ENCODE measurements around the gene CHD5. TPM values are rescaled to one million over a fixed set of nuclear protein-coding genes. Genes with fewer than 3 reads are reported as not detected.

CHD5 gene
- total RNA-seq, 1 experiment from 2014 or later = 0.39 TPM

- Histone ChIP-seq H3K27me3 (replicated peaks; ENCODE audit: control insufficient read depth, insufficient read depth, low read length) (no peaks in the 10 kb centered on the region), H3K36me3 (ENCODE audit: control insufficient read depth, insufficient read depth, low read length) (no peaks in the 10 kb centered on the region), H3K4me3 (ENCODE audit: low read depth, low read length) (no peak overlapping the region), H3K9me3 (no peaks in the 10 kb centered on the region), H3K4me1 (no peaks in the 10 kb centered on the region)
- TF ChIP-seq CTCF (IDR thresholded peaks at IDR 0.05; ENCODE audit: insufficient read depth in 1 of 2, low read depth in 1 of 2, low read length in 1 of 2, severe bottlenecking in 1 of 2, unreplicated experiment in 1 of 2) = peak; percentile 41 to 52
- Mint-ChIP-seq H3K27me3 (ENCODE audit: insufficient read depth, unreplicated experiment) (no peaks in the 10 kb centered on the region), H3K4me3 (ENCODE audit: unreplicated experiment) (no peak overlapping the region), H3K27ac (ENCODE audit: unreplicated experiment) (no peak overlapping the region), H3K36me3 (ENCODE audit: insufficient read depth, unreplicated experiment) (peaks cover 8% of the 10 kb centered on the region), H3K9me3 (ENCODE audit: unreplicated experiment) (no peaks in the 10 kb centered on the region), H3K4me1 (ENCODE audit: low read depth, unreplicated experiment) (no peaks in the 10 kb centered on the region)
- POLR2A ChIA-PET = interaction anchor here (0.5 kb wide), 1 partner anchor 61 kb away, joined by 3 read pairs; no protein-coding TSS in a partner anchor
- DNase-seq = peak in 1 of 2 experiments; percentile 72
- intact Hi-C loops (cut with micrococcal nuclease; ENCODE audit: unreplicated experiment) = loop anchor here (2.0 kb wide), 1 partner anchor 108 kb away; no protein-coding TSS in a partner anchor
- CTCF ChIA-PET = interaction anchor here (0.6 to 1.5 kb wide), 6 partner anchors 19 to 1705 kb away, joined by 3 to 15 read pairs (median 4); no protein-coding TSS in a partner anchor
- no TSS peak for BruUV-seq (replicated peaks)
Measured at GRCh38 chr1:6052543-6053205, 127.4 kb downstream of the CHD5 start.

Other genes starting within 250 kb of the CHD5 start
- gene NPHP4, start 187.9 kb downstream of the CHD5 start, total RNA-seq (2022) = 12.3 TPM in 2 replicates
- gene KCNAB2, start 134.4 kb downstream of the CHD5 start, total RNA-seq (2022) = 9.6 and 11.0 TPM in 2 replicates
- gene RPL22, start 19.3 kb upstream of the CHD5 start, total RNA-seq (2022) = 406 and 418 TPM in 2 replicates
- gene RNF207, start 25.8 kb upstream of the CHD5 start, total RNA-seq (2022) = 26.1 and 27.4 TPM in 2 replicates
- gene ICMT, start 55.6 kb upstream of the CHD5 start, total RNA-seq (2022) = 73.6 and 77.6 TPM in 2 replicates
- gene HES3, start 63.9 kb upstream of the CHD5 start, total RNA-seq (2022) = not detected in 2 replicates
- gene GPR153, start 80.8 kb upstream of the CHD5 start, total RNA-seq (2022) = 2.7 and 3.2 TPM in 2 replicates
- gene ACOT7, start 213.4 kb upstream of the CHD5 start, total RNA-seq (2022) = 179 and 221 TPM in 2 replicates
- 0.37 and 0.91 TPM in 2 replicates for gene HES2, start 239.6 kb upstream of the CHD5 start, total RNA-seq (2022)
- gene ESPN, start 244.5 kb upstream of the CHD5 start, total RNA-seq (2022) = 14.9 and 16.3 TPM in 2 replicates